Stimulated activated naive CD4-positive, alpha-beta T cell (primary cell): Measurements from ENCODE around the gene POM121L2.
"Not testable (repeated sequence)": the region's sequence is repeated elsewhere in the genome, so short reads cannot be mapped to it uniquely, and the experiment has no call there.

Experiments used
- DNase-seq, 6 experiments: peaks; one replicate each; lab custom pipeline; 2025; lab: John Stamatoyannopoulos, UW

The POM121L2 gene

DNA sequence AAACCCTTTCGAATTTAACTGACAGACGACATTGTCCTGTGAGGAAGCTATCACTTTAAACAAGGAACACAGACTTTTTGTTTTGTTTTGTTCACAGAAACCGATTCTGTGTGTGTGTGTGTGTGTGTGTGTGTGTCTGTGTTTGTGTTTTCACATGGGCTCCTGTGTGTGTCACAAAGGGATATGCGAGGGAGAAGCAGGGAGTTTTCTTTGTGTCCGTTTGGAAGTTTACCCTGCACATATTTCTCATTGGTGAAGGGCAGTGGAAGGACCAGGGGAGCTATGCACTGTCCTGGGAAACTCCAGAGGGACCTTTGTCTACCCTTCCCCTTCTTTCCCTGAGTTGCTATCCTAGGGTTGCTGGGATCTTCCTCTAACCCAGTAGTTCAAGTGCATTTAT, 17.7 kb downstream of the POM121L2 start:
- DNase-seq: no peak

DNA sequence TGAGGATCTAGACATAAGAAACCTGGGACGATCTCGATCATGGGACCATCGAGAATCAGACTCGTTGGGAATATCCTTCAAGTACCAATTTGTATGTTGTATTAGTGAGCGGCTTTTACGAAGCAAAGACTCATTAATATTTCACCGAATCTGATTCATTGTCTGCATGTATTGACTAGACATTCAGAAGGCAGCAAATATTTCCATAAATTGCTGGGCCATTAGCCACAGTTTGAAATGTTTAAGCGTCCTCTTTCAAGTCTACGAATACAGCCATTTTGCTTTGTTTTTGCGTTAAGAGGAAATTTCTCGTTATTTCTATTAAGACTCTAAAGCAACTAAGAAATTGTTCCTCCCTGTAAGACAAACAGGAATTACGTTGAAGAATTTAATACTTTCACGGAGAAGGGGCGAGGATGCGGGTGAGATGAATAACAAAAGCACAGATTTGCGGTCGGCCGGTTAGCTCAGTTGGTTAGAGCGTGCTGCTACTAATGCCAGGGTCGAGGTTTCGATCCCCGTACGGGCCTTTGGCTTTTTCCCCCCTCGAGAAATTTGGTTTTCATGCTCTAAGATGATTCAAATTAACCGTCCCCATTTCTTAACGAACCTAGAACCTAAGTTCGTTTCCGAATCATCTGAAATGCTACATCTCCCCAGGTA, 18.5 kb downstream of the POM121L2 start:
- DNase-seq: no peak

DNA sequence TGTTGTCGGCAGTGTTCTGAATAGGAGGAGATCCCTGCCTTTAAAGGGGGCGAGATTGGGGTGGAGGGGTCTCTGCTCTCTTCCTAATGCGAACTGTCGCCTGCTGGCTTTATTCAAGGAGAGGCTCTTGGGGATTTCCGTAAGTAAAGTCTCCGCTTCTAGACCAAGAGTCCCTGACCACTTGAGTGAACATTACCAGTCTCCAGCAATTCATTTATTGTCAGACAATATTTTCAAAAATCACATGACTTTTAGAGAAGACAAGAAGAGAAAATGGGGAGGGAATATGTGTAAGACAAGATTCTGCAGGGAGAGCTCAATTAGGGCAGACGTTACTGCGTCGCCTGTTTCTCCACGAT, 21.2 kb downstream of the POM121L2 start:
- peak in 2 of 6 experiments; percentile 14 to 27 for DNase-seq

DNA sequence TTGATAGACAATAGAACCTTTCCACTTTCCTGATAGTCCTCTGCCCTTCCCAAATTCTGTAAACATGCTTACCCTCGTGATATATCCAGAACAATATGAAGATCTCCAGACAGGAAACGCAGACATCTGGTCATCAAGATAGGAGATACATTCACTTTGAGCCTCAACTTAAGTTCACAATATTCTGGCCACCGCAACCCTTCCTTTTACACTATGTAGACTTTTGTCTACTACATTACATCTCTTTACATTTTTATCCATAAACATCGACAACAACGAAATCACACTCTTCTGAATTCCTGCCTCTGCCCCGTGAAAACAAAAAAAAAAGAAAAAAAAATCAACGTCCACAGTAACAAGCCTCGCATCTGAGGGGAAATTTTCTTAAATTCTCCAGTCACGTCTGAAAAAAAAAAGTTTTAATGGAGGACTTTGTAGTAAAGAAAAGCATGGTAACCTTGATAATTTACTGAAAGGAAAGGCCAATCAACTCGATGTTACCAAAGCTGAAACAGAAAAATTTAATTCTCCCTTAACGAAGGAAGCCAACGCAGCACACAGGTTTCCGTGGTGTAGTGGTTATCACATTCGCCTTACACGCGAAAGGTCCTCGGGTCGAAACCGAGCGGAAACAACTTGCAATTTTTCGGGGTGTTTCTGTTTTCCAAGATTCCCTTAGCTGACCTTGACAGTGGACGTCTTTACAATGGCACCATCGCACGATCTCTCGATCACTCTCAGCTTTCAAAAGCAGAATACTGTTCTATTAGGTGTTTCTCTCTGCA, 21.8 kb downstream of the POM121L2 start:
- no peak for DNase-seq

DNA sequence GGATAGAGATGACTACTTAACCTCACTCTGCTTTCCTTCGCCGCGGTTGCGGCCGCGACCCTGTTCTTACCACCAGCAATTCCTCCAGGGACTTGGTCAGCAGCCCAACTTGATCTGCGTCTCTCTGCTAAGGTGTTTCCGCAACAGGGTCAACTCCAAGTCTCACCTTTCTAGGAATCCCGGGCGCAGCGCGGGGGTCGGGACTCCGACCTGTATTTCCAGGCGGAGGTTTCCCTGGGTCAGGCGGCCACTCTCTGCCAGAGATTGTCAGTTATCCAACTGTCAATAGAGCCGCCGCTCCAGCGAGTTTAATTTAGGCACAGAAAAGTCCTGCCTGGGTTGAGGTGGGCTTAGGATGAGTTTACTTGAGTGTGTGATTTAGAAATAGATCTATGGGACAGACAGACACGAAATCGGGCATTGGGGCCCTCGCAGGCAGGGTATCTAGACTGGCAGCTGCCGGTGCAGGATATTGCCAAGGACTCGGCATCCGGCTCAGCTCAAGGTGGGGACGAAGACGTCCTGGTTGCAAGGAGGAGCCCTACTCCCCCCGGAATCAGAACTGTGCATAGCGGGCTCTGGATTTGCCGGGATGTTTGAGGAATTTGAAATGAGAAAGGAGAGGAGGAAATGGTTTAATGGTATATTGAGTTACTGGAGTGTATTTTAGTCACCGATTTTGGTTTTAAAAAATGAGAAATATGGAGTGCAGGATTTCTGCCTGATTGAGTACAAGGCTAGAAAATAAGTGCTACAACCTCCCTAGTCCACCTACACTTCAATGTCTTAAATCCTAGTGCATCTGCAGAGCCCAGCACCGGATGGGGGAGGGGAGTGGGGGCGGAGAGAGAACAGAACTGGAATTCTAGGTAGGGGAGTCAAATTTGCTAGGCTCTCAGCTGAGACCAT, 23.7 kb downstream of the POM121L2 start:
- DNase-seq: peak in 1 of 6 experiments; percentile 28

DNA sequence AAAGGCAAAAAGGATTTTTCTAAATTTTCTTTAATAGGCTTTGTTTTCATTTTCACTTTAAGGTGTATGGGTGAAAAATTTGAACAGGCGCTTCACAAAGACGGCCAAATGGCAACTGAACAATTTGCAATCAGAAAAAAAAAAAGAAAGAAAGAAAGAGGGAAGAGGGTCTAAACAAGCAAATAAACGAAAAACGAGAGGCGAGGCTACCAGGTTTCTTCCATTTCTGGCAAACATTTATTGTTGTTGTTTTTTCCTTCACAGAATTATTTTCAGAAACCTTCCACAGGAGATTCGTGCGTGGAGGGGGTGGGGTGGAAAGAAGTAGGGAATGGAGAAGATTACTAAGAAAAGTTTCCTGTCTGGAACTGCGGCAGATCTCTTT, 24.3 kb downstream of the POM121L2 start:
- no peak for DNase-seq

DNA sequence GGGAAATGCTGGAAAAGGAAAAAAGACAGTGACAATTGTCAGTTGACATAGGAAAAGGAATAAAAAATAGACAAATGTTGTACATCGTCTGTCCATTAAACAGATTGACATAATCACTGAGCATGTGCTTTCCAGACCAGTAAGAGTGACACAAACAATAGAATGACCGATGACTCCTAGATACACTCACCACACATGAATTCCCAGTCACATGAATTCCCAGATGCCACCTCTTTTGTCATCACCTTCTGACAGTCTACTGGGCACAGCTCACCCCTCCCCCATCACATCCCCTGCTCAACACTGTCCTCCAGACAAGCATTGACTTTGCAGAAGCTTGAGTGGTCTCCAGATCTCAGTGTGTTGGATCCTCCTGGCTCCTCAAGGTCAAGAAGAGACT, 25.9 kb downstream of the POM121L2 start:
- DNase-seq: no peak

DNA sequence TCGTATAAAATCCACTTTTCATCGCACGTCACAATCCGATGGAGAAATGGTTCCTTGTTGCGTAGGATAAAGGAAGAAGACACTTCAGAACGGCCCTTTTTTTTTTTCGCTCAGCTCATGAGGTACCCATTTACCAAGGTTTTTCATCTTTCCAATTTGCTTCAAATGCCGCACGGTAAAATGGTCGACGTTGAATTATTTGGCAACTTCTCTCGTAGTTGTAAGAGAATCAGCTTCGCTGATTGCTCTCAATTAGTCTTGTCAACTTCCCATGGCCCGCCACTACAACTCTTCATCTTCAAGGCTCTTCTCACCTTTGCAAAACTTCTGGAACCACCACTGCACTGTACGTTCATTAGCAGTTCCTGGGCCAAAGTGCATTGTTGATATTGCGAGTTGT, 28.8 kb downstream of the POM121L2 start:
- DNase-seq: peak in 2 of 6 experiments; percentile 31 to 54

DNA sequence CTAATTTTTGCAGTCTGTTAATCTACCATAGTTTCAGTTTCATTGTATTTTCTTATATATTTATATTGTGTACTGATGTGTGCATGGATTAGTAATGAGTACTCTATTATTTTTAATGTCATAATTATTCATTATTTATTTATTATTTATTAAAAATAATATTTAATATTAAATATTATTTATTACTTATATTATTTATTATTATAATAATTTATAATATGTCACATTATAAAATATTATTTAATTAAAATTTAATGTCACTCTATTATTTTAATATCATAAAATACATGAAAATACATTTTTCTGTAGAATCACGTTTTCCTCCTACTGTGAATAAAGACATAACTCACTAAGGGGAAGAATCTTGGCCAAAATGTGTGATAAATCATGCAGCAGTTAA, 30.5 kb downstream of the POM121L2 start:
- no peak for DNase-seq

DNA sequence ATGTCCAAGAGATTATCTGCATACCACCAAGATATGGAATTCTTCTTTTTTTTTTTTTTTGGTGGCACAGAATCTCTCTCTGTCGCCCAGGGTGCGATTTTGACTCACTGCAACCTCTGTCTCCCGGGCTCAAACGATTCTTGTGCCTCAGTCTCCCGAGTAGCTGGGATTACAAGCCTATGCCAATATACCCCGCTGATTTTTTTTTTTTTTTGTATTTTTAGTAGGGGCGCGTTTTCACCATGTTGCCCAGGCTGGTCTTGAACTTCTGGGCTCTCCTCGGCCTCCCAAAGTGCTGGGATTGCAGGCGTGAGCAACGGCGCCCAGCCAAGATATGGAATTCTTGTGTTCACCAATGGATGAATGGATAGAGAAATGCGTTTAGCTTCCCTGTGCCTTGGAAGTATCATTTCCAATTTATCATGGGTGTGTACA, 31.0 kb downstream of the POM121L2 start:
- no peak for DNase-seq

DNA sequence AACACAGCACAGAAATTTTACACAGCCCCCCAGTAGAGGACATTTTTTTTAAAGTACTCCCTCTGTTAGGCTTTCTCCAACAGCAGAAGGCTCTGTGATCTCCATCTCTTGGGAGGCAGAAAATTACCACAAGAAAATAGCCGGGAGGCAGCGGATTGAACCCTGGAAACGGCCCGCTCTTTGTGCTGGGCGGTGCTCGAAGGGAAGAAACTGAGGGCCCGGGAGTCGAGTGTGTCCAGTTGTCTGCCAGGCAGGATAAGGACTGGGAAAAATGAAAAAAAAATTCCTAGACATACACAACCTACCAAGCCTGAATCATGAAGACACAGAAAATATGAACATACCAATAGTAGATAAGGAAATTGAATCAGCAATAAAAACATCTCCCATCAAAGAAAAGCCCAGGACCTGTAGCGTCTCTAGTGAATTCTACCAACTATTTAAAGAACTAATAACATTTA, 31.5 kb downstream of the POM121L2 start:
- DNase-seq: no peak

DNA sequence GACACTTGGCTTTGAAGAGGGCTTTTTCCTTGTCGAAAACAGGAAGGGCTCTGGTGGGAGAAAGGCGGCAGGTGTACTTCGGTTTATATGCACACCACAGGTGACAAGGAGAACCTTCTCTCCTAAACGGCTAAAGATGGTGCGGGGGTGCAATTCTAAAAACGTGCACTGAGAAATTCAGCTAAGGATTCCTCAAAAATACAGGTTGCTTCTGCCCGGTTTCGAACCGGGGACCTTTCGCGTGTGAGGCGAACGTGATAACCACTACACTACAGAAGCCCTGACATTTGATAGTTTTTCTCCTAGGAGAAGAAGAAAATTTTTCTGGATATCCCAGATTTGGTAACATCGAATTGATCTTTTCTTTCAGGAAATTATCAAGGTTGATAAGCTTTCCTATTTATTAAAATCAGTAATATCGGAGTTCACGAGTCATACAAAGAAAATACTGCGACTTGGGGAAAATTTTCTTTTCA, 32.0 kb downstream of the POM121L2 start:
- peak in 1 of 6 experiments; percentile 31 for DNase-seq

DNA sequence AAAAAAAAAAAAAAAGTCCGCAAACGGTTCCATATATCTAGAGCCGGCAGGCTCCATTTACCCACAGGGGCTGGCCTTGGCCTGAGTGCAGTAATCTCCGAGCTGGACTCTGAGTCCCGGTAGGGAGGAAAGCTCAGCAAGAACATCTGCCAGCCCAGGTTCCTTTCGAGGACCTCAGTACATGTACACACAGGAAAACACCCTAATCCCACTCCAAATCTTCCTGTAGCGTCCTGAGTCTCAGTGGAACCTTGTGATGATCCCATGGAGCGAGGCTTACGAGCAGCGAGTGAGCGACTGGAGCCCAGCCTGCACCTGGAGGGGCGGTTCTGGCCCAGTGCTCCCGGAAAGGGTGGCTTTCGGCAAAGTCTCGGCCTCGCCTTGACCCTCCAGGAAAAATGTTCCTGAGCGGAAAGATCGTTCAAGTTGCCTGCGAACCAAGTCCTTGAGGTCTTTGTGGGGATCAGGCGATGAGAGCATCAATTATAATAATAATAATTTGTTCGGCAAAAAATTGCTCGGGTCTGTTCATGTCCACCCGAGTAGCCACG, 32.5 kb downstream of the POM121L2 start:
- peak in 1 of 6 experiments; percentile 31 for DNase-seq

DNA sequence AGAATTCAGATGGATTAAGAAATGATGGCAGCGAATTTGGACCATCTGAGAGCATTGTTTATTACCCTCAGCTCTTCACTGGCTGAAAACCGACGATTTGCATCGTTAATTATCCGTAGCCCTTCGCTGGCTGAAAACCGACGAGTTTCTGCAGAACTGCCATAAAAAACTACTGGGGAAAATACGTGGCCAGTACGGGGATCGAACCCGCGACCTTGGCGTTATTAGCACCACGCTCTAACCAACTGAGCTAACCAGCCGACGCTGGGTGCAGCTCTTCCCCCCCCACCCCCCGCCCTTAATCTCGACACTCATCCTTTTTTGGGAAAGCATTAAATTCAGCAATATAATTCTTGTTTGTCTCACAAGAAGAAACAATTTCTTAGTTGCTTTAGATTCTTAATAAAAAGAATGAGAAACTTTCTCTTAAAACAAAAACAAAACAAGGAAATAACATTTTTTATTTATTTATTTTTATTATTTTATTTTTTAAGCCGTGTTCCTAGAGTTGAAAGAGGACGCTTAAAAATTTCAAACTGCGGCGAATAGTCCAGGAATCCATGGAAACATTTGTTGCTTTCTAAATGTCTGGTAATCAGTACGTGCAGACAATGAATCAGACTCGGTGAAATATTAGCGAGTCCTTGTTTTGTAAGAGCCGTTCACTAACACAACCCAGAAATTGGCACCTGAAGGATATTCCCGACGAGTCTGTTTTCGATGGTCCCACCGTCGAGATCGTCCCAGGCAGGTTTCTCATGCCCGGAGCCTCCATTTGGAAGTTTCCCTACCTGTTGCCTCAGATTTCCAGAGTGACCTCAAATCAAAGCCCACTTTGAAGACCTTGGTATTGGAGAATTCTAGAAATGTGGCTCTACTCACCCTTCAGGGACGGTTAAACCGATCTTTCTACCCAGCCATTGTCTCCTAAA, 36.8 kb downstream of the POM121L2 start:
- DNase-seq: no peak

DNA sequence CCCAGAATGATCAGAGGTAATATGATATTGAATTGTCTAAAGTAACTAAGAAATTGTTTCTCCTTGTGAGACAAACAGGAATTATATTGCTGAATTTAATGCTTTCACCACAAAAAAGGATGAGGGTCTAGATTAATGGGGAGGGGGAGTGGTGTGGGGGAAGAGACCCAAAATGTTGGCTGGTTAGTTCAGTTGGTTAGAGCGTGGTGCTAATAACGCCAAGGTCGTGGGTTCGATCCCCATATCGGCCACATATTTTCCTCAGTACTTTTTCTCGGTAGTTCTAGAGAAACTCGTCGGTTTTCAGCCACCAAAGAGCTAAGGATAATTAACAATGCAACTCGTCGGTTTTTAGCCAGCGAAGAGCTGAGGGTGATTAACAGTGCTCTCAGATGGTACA, 38.3 kb downstream of the POM121L2 start:
- DNase-seq: no peak

DNA sequence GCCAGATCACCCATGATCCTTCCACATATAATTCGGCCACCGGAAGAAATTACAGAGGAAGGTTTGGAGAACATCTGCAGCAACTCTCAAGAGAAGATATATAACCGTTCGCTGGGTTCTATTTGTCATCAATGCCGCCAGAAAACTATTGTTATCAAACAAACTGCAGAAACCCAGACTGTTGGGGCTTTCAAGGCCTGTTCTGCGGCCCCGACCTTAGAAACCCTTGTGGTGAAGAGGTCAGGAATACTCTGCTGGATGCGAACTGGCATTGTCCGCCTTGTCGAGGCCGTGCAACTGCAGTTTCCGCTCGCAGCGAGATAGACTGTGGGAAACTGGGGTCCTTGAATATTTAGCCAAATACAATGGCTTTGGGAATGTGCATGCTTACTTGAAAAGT, 43.3 kb downstream of the POM121L2 start:
- DNase-seq: no peak

DNA sequence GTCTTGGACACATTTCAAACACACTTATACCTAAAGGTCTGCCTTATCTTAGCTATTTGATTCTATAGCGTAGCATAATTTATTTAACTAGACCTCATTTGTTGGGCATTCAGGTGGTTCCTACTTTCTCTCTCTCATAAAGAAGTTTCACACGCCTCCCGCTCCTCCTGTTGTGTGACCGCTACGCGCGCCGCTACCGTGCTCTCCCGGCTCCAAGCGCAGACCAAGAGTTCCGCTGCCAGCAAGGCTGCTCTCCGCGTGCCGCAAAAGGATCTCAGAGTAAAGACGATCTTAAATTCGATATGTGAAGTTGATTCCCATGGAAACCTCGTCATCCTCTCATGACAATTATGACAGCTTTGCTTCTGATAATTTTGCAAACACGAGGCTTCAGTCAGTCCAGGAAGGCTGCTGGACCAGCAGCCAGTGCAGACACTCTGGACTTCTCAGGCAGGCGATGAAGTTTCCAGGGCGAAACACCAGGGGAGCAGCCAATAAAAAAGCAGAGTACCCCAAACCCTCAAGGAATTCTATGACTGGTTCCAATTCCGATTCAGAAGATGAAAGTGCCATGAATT, 44.1 kb downstream of the POM121L2 start:
- DNase-seq: no peak

DNA sequence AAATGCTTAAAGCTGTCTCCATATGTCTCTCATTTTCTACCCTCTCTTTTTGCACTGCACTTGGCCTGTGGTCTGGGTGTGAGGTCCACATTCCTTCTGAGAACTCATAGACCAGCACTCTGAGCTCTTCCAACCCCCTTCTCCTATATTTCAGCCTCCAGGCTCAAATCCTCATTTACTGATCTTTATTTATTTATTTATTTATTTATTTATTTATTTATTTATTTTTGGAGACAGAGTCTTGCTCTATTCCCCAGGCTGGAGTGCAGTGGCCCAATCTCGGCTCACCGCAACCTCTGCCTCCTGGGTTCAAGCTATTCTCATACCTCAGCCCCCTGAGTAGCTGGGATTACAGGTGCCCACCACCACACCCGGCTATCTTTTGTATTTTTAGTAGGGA, 45.1 kb downstream of the POM121L2 start:
- not testable (repeated sequence) for DNase-seq

DNA sequence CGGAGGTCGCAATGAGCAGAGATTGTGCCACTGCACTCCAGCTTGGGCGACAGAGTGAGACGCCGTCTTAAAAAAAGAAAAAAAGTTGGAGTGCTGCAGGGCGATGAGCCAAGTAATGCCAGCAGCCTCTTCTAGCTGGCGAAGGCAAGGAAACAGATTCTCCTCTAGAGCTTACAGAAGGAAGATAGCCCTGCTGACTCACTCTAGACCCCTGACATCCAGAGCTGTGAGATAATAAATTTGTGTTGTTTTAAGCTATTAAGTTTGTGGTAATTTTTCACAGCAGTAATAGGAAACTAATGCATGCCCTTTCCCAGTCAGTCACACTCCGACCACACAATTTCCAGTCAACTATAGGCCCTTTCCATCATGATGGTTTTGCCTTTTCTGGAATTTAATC, 48.2 kb downstream of the POM121L2 start:
- no peak for DNase-seq

DNA sequence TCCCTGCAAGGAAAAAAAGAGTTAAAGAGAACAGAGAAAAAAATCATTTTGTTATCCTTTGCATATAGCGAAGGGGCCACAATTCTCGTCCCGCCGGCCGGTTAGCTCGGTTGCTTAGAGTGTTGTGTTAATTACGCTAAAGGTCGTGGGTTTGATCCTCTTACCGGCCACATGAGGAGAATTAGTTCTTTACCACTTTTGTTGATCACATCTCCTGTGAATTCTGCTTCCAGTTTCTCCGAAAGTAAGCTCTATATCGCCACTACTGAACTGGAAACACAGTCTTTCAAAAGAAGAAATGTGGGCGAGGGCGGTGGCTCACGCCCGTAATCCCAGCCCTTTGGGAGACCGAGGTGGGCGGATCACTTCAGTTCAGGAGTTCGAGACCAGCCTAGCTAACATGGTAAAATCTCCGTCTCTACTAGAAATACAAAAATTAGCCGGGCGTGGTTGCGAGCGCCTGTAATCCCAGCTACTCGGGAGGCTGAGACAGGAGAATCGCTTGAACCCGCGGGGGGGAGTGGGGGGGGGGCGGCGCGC, 51.2 kb downstream of the POM121L2 start:
- no peak for DNase-seq
